Left lobe of liver (tissue), 2 donors: ENCODE measurements around the gene MYB. TPM values are rescaled to one million over a fixed set of nuclear protein-coding genes. Genes with fewer than 3 reads are reported as not detected.
"Not testable (repeated sequence)": the region's sequence is repeated elsewhere in the genome, so short reads cannot be mapped to it uniquely, and the experiment has no call there.

Experiments
- ATAC-seq: fragments of 200-7000 bp; cut with Tn5 transposase; one replicate; pipeline ENCODE4 v1.9.1; 2020; ENCODE audit warnings: mild to moderate bottlenecking, moderate library complexity
- DNase-seq: peaks from one replicate; pipeline ENCODE4 v3.0.0-alpha.2; 2020; ENCODE audit warnings: low spot score
- total RNA-seq: library from RNA; stranded (reverse); gene quantifications from one replicate; pipeline ENCODE4 v1.2.1, GENCODE V29; 2021
- donor health status: DM: no; HTN: no; CAD: no; lungs with moderate emphysema.
- donor health status: DM: no; HTN: yes; CAD: no.

The MYB gene
- total RNA-seq, 1 donor from 2014 or later, result 0.18 TPM

DNA sequence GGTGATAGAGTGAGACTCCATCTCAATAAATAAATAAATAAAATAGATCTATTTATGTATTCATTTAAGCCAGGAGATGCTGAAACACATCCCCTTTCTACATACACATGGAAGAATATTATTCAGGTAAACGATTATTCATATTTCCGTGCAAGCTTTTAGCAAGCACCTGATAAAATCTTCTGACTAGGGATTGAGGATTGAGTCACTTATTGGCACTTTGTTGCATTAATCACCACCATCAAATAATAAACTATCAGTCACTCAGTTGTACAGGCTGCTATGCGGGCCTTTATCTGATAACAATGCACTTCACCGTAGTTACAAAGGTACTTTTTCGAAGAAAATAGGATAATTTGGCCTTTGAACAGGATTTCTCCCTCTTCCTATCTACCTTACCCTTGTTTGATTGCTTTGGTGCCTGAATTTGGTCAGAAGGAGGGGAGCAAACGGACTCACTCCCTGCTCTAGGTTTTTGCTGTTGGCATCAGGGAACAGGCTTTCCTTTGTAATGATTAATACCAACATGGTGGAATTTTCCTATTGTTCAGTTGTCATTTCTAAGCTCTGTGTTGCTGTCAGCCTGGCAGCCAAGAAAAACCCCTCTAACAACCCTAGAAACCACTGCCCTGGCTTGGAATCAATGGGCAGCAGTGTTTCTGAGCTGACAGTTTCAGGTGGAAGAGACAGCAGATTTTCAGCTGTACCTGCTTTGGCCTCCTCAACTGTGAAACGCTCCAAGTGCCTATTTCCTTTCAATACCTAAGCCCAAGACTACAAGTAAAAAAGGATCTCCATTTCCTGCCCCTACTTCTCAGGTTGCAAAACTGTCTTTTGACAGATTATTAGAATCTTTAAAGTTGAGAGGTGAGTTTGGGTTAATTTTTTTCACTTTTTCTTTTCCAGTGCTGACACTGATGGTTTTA is 63.0 kb downstream of the MYB start:
- DNase-seq, result no peak
- ATAC-seq, result no peak

DNA sequence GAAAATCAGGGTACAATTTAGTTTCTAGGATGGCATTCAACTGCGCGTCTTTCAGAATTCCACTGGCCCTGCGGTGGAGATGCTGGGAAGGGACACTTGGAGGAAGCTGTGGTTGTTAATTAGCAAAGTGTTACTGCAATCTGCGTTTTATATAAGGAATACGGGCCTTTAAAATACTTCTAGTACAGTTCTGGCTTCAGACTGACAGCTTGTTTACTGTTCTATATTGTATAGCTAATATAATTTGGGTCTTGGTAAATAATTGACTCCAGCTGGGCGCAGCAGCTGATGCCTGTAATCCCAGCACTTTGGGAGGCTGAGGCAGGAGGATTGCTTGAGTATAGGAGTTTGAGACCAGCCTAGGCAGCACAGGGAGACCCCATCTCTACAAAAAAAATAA is 63.7 kb downstream of the MYB start:
- no peak for ATAC-seq
- DNase-seq, result no peak

GRCh38 chr6:135246412-135247012 is 65.4 kb downstream of the MYB start:
- not testable (repeated sequence) for ATAC-seq, DNase-seq

DNA sequence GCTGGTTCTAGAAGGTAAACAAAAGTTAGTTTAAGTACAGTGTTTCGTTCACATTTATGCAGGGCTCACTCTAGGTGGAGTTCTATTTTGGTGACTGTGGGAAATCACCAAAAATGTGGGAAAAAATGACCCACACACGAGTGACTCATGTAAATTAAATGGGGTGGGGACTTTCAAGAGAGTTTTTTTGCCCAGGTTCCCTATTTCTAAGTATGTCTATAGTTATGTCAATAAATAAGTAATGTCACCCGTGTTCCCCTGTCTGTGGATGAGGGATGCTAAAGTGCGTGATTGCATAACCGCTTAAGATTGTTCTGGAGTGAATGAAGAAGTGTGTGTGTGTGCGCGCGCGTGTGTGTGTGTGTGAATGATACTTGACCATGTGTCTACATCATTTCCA is 69.1 kb downstream of the MYB start:
- DNase-seq (no peak), ATAC-seq (no peak)

DNA sequence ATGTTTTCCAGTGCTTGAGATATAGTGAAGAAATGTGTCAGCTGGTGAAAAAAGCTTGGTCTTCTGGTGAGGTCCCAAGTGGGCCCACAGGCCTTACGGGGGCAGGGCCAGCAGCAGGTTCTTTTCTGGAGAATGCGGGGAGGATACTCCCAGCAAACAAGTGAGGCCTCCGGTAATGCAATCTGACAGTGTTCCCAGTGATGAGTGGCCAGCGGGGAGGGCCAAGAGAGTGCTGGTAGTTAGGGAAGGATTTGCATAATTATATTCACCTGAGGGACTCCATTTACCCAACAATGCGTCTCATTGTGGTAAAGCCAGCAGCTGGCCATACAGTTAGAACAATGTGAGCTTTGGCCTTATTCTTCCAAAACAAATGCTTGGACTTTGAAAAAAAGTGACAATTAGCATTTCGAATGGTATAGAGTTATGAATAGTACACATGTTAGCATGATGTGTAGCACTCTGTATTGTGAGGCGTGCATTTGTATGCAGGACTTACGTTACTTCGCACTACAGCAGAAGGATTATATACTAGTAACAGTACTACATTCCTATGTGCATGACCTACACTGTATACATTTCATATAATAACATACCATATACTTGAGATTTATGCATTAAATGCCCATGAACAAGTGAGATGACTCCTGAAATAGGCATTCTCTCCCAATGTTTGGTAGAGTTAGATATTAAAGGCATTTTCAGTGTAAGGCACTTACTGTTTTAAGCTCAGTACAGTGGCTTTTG is 69.8 kb downstream of the MYB start:
- DNase-seq, result no peak
- ATAC-seq, result no peak

DNA sequence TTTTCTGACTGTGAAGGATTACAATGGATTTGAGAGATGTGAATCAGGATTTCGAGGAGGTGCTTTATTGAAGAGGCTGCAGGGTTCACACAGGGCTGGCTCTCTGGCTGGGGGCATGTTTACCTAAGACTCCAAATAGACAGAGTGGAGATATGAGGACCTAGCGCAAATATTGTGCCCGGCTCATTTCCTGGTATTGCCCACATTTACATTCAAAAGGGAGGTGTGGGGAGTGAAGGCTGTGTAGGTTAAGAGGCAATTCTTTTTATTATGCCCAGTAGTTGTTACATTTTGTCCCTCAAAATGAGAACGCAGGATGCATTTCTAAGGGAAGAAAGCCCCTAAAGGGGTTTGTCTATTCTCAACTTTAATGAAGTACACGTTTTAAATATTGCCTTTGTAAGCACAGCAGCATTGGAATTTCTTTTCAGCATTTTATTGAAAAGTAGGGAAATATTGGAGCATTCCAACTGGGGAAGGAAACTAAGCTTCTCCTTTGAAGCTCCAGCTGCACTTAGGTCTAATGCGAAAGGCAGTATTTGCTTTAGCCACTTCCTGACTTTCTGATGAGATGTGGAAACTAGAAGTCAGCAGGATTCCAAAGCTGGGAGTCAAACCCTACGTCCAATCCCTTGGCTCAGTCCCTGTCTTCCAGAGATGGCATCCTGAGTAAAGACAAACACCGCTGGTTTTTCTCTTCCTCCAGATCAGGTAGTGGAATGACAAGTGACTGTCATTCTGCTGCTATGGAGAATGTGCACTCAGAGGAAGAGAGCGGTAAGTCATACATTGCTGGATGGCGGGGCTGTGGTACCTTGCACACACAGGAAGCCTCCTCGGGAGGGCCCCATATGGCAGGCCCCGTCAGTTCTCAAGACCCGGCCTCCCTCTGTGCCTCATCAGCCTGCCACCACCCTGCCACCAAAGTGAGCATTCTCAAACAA is 70.7 kb downstream of the MYB start:
- no peak for DNase-seq
- ATAC-seq, result peak; percentile 89

- no peak for ATAC-seq
Measured at GRCh38 chr6:135254471-135254870, 73.4 kb downstream of the MYB start.

GRCh38 chr6:135256866-135257265 is 75.8 kb downstream of the MYB start:
- no peak for ATAC-seq
- no peak for DNase-seq

More at GRCh38 chr6:135254471-135254870, 73.4 kb downstream of the MYB start:
- no peak for DNase-seq

GRCh38 chr6:135257631-135258405 is 76.7 kb downstream of the MYB start:
- DNase-seq, result no peak
- no peak for ATAC-seq

GRCh38 chr6:135258970-135259369 is 77.9 kb downstream of the MYB start:
- ATAC-seq, result peak; percentile 90
- DNase-seq, result no peak

DNA sequence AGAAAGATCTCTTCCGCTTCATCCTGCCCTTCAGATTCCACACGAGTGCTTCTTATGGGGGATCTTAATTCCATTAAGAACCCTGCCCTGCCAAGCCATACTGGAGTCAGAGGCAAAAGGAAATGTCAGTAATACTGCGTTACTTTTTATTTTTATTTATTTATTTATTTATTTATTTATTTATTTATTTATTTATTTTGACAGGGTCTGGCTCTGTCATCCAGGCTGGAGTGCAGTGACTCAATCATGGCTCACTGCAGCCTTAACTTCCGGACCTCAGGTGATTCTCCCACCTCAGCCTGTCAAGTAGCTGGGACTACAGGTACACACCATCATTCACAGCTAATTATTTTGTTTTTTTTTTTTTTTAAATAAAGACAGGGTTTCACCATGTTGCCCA is 79.5 kb downstream of the MYB start:
- no peak for ATAC-seq

GRCh38 chr6:135261872-135262725 is 81.0 kb downstream of the MYB start:
- no peak for DNase-seq

More for the DNA sequence above, 79.5 kb downstream of the MYB start:
- no peak for DNase-seq

DNA sequence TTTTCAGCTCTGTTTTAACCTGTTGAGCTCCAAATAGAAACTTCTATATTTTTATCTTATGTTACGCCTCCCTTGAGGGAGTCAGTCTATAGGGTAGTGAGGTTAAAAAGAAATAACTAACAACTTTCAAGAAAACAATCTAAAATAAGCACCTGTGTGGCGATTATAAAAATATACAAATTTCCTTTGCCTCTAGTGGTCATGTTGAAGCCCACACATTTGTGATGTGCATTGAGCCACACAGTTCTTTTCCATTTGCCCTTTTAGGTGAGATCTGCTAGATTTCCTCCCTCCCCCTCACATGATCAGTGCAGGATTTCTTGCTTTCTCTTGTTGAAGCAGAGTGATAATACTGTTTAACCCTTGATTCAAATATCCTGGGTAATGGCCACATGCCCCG is 84.2 kb downstream of the MYB start:
- DNase-seq, result no peak
- no peak for ATAC-seq

More at GRCh38 chr6:135261872-135262725, 81.0 kb downstream of the MYB start:
- no peak for ATAC-seq

DNA sequence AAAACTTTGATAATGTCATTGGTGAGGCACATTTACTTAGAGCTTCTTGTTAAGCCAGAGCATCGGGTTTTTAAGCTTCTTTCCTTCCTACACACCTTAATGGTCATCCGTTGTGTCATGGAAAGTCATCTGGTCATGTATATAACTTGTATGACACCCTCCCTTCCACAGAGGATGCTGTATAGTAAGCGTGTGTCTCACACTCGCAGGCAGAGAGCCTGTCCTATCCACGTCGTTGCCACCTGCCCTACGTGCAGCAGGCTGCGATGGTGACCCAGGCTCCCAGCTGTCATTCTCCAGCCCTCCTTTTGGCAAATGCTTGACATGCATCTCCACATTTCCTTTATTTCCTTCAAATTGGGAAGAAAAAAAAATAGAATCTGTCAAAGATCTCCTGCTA is 85.6 kb downstream of the MYB start:
- DNase-seq, result no peak
- ATAC-seq, result no peak

DNA sequence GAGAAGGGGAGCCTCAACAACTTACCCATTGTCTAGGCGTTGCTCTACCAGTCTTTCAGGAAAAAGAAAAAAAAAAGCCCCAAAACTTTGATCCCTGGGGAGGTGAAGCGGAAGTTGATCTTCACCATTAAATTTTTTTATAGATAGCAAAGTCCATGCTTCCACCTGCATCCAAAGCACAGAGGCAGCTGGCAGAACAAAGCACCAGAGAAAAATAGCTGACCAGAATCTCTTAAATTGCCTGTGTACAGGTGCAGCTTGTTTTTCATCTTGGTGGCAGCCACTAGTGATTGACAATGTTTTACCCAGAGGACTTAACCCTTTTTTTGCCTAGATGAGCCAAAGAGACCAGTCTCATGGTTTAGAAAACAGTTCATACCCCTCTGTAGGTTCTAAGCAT is 86.0 kb downstream of the MYB start:
- no peak for DNase-seq
- ATAC-seq, result no peak

- no peak for DNase-seq
- ATAC-seq, result no peak
Measured at GRCh38 chr6:135268263-135268662, 87.2 kb downstream of the MYB start.

- DNase-seq, result no peak
- no peak for ATAC-seq
Measured at GRCh38 chr6:135268740-135269139, 87.6 kb downstream of the MYB start.
